ENCODE data around the gene UBASH3B.

- TF ChIP-seq CTCF (IDR thresholded peaks at IDR 0.05) (no peak), POLR2A (IDR thresholded peaks at IDR 0.05) (no peak)
These were observed 149.3 kb downstream of the UBASH3B start for GRCh38 chr11:122804796-122805195.
